DOHH2 (cell line): ENCODE data around the gene KRTAP5-6.

ENCODE experiments used
- CTCF ChIP-seq: fragments of 200-600 bp; sonication (generic); IDR thresholded peaks from one replicate; pipeline ENCODE4 v1.5.1; 2014; ENCODE audit warnings: antibody characterized with exemption, mild to moderate bottlenecking, low read depth, low read length; ENCODE audit not compliant: poor library complexity, severe bottlenecking
- EZH2phosphoT487 ChIP-seq: fragments of 200-600 bp; sonication (generic); IDR thresholded peaks from 2 replicates; pipeline ENCODE4 v1.6.1; 2017; ENCODE audit warnings: borderline replicate concordance, mild to moderate bottlenecking, antibody characterized with exemption, low read length, moderate library complexity, mixed read lengths

- TF ChIP-seq CTCF (no peak), EZH2phosphoT487 (no peak)
Measured at GRCh38 chr11:1742371-1742770, 45.4 kb downstream of the KRTAP5-6 start.
